K562 (cell line): ENCODE measurements around the gene RNF25. TPM values are rescaled to one million over a fixed set of nuclear protein-coding genes. Genes with fewer than 3 reads are reported as not detected.

Experiments
- BCOR ChIP-seq: fragments of 450-650 bp; IDR thresholded peaks from 2 replicates; pipeline ENCODE4 v1.6.1; 2016
- GABPB1 ChIP-seq: sonication (generic); formaldehyde crosslinking; IDR thresholded peaks from 2 replicates; pipeline ENCODE4 v1.8.0; 2022; ENCODE audit warnings: mild to moderate bottlenecking, missing genetic modification reagents
- HNRNPL ChIP-seq: fragments of 200-400 bp; formaldehyde crosslinking; IDR thresholded peaks from 2 replicates; pipeline ENCODE4 v1.6.1; 2017; ENCODE audit warnings: low read depth, mild to moderate bottlenecking, low read length
- LCOR ChIP-seq: sonication (generic); formaldehyde crosslinking; IDR thresholded peaks from 2 replicates; pipeline ENCODE4 v1.8.0; 2022; ENCODE audit warnings: mild to moderate bottlenecking, missing genetic modification reagents
- MAFG ChIP-seq: fragments of 450-650 bp; conservative IDR thresholded peaks from 2 replicates; pipeline ENCODE4 v1.6.1; 2016; ENCODE audit warnings: missing genetic modification characterization, missing compliant biosample characterization
- NR3C1 ChIP-seq: sonication (generic); formaldehyde crosslinking; IDR thresholded peaks from 2 replicates; pipeline ENCODE4 v1.8.1; 2022; ENCODE audit warnings: missing genetic modification reagents
- PHF8 ChIP-seq: fragments of 200-600 bp; sonication (generic); IDR thresholded peaks from 2 replicates; pipeline ENCODE4 v1.6.1; 2012; ENCODE audit warnings: mixed run types, mild to moderate bottlenecking, inconsistent platforms, low read length, moderate library complexity, borderline replicate concordance
- SMARCC2 ChIP-seq: fragments of 450-650 bp; IDR thresholded peaks from 2 replicates; pipeline ENCODE4 v1.6.1; 2017; ENCODE audit warnings: antibody characterized with exemption, moderate library complexity, mild to moderate bottlenecking, low read depth
- SMARCE1 ChIP-seq: fragments of 450-650 bp; IDR thresholded peaks from 2 replicates; pipeline ENCODE4 v1.7.1; 2016; ENCODE audit warnings: mild to moderate bottlenecking
- TAF7 ChIP-seq: fragments of 450-650 bp; IDR thresholded peaks from 2 replicates; pipeline ENCODE4 v1.6.1; 2016; ENCODE audit warnings: missing genetic modification characterization, missing compliant biosample characterization
- XRCC3 ChIP-seq: fragments of 450-650 bp; IDR thresholded peaks from 2 replicates; pipeline ENCODE4 v1.6.1; 2017; ENCODE audit warnings: mild to moderate bottlenecking, moderate library complexity
- ZFP30 ChIP-seq: fragments of 250-450 bp; sonication (Bioruptor Pico); IDR thresholded peaks from 2 replicates; pipeline ENCODE4 v1.8.0; 2022; ENCODE audit warnings: moderate library complexity, mild to moderate bottlenecking, inconsistent platforms, borderline replicate concordance
- ZFX ChIP-seq: sonication (generic); formaldehyde crosslinking; IDR thresholded peaks from 2 replicates; pipeline ENCODE4 v1.8.0; 2022; ENCODE audit warnings: mild to moderate bottlenecking, missing genetic modification reagents, moderate library complexity
- ZKSCAN1 ChIP-seq: fragments of 150-350 bp; IDR thresholded peaks from 2 replicates; pipeline ENCODE4 v1.6.1; 2016; ENCODE audit warnings: low read depth, low read length
- ZNF140 ChIP-seq: fragments of 250-450 bp; sonication (Bioruptor Pico); IDR thresholded peaks from 2 replicates; pipeline ENCODE4 v1.8.0; 2021; ENCODE audit warnings: moderate library complexity, mild to moderate bottlenecking, inconsistent platforms
- ZNF431 ChIP-seq: sonication (generic); formaldehyde crosslinking; IDR thresholded peaks from 2 replicates; pipeline ENCODE4 v1.8.0; 2022; ENCODE audit warnings: mild to moderate bottlenecking, missing genetic modification reagents
- polyA plus RNA-seq, 8 experiments: library from polyadenylated mRNA; depleted of rRNA in 4 of 8; stranded (reverse) in 5 of 8; unstranded in 3 of 8; fragments of >200 nt; fragmentation: Nextera tagmentation in 2 of 8; fragmentation: Illumina TruSeq in 1 of 8; extraction: Ambion mirVana in 2 of 8; extraction: Trizol in 1 of 8; gene quantifications; 2 replicates each; pipeline versions ENCODE4 v1.2.1 to v1.2.3, GENCODE V29; 2011 to 2014; ENCODE audit warnings: inconsistent platforms in 1 of 8, missing spikeins in 1 of 8
- total RNA-seq, 7 experiments: library from RNA; depleted of rRNA in 6 of 7; stranded (reverse); fragments of >200 nt in 6 of 7; fragmentation: Illumina TruSeq in 2 of 7; extraction: Trizol in 2 of 7; gene quantifications; 2 replicates each; pipeline versions ENCODE4 v1.2.1 to v1.2.3, GENCODE V29; 2011 to 2021; ENCODE audit warnings: low replicate concordance in 1 of 7
- TF ChIP-seq, protein P1 (sequence below), 2 experiments: fragments of 450-650 bp in 1 of 2; sonication (generic) in 1 of 2; formaldehyde crosslinking in 1 of 2; IDR thresholded peaks in 1 of 2; conservative IDR thresholded peaks in 1 of 2; 2 replicates each; pipeline versions ENCODE4 v1.6.1 to v1.8.1; 2016 to 2023; ENCODE audit warnings: mild to moderate bottlenecking in 2 of 2, moderate library complexity in 2 of 2, inconsistent platforms in 1 of 2, missing genetic modification reagents in 1 of 2
- TF ChIP-seq, protein P2 (sequence below): IDR thresholded peaks from 3 replicates; pipeline ENCODE4 v1.6.1; 2011; ENCODE audit warnings: borderline replicate concordance, mild to moderate bottlenecking, moderate library complexity; ENCODE audit not compliant: insufficient read length; ENCODE audit errors: extremely low read depth
- TF ChIP-seq, protein P3 (sequence below): fragments of 450-650 bp; IDR thresholded peaks from 2 replicates; pipeline ENCODE4 v1.7.0; 2016; ENCODE audit warnings: borderline replicate concordance
- TF ChIP-seq, protein P4 (sequence below): fragments of 450-650 bp; IDR thresholded peaks from 2 replicates; pipeline ENCODE4 v1.7.1; 2018; ENCODE audit warnings: mild to moderate bottlenecking, low read depth; ENCODE audit not compliant: partially characterized antibody

The RNF25 gene
- total and polyA plus RNA-seq, 9 of the 15 experiments (the other 6 are each of a cell fraction or from before 2014, with no cell fraction given), result 2.3 to 49.8 (median 20.5) TPM

DNA sequence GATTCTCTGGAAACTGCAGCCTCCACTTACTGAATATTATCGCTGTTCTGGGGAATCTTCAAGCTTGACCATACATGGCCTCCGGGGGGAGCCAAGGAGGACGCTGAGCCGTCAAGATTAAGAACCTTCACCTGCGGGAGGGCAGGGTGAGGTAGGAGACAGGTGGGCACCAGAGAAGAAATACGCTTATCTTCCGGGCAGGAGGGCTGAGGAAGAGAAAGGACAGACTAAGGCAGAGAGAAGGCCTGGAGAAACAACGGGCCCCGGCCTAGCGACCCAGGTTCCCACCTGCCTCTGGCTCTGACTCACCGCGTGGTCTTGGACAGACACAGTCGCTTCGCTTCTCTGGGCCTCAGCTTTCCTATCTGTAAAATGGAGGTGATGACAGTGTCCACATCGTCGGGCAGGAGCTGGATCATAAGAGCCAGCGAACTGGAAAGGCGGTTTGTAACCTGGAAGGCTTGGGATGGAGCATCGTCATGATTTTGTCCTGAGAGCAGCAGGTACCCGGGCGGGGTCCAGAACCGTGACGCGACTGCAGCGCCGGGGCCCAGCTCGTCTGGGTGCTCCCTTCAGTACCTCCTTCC, 13.0 kb downstream of the RNF25 start (continued):
- TF ChIP-seq, protein P1, sequence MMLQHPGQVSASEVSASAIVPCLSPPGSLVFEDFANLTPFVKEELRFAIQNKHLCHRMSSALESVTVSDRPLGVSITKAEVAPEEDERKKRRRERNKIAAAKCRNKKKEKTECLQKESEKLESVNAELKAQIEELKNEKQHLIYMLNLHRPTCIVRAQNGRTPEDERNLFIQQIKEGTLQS (IDR thresholded peaks at IDR 0.05), result 0 out of 2 replicates have a peak, but pooled peaks have one; percentile 20
- TF ChIP-seq, protein P1 (CRISPR knock-in tag; conservative IDR thresholded peaks at IDR 0.05), result no peak
- TF ChIP-seq ZFP30 (CRISPR knock-in tag) (no peak), PHF8 (no peak), HNRNPL (no peak), MAFG (tag) (no peak), TAF7 (tag) (no peak), SMARCC2 (no peak), XRCC3 (no peak), BCOR (peak; percentile 59), ZKSCAN1 (no peak), NR3C1 (no peak), ZFX (CRISPR knock-in tag) (peak; percentile 54), ZNF140 (no peak), LCOR (no peak), ZNF431 (0 out of 2 replicates have a peak, but pooled peaks have one; percentile 36), SMARCE1 (no peak), GABPB1 (CRISPR knock-in tag) (no peak)
- TF ChIP-seq, protein P2, sequence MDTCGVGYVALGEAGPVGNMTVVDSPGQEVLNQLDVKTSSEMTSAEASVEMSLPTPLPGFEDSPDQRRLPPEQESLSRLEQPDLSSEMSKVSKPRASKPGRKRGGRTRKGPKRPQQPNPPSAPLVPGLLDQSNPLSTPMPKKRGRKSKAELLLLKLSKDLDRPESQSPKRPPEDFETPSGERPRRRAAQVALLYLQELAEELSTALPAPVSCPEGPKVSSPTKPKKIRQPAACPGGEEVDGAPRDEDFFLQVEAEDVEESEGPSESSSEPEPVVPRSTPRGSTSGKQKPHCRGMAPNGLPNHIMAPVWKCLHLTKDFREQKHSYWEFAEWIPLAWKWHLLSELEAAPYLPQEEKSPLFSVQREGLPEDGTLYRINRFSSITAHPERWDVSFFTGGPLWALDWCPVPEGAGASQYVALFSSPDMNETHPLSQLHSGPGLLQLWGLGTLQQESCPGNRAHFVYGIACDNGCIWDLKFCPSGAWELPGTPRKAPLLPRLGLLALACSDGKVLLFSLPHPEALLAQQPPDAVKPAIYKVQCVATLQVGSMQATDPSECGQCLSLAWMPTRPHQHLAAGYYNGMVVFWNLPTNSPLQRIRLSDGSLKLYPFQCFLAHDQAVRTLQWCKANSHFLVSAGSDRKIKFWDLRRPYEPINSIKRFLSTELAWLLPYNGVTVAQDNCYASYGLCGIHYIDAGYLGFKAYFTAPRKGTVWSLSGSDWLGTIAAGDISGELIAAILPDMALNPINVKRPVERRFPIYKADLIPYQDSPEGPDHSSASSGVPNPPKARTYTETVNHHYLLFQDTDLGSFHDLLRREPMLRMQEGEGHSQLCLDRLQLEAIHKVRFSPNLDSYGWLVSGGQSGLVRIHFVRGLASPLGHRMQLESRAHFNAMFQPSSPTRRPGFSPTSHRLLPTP, result no peak
- TF ChIP-seq, protein P3, sequence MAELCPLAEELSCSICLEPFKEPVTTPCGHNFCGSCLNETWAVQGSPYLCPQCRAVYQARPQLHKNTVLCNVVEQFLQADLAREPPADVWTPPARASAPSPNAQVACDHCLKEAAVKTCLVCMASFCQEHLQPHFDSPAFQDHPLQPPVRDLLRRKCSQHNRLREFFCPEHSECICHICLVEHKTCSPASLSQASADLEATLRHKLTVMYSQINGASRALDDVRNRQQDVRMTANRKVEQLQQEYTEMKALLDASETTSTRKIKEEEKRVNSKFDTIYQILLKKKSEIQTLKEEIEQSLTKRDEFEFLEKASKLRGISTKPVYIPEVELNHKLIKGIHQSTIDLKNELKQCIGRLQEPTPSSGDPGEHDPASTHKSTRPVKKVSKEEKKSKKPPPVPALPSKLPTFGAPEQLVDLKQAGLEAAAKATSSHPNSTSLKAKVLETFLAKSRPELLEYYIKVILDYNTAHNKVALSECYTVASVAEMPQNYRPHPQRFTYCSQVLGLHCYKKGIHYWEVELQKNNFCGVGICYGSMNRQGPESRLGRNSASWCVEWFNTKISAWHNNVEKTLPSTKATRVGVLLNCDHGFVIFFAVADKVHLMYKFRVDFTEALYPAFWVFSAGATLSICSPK, result no peak
- TF ChIP-seq, protein P4, sequence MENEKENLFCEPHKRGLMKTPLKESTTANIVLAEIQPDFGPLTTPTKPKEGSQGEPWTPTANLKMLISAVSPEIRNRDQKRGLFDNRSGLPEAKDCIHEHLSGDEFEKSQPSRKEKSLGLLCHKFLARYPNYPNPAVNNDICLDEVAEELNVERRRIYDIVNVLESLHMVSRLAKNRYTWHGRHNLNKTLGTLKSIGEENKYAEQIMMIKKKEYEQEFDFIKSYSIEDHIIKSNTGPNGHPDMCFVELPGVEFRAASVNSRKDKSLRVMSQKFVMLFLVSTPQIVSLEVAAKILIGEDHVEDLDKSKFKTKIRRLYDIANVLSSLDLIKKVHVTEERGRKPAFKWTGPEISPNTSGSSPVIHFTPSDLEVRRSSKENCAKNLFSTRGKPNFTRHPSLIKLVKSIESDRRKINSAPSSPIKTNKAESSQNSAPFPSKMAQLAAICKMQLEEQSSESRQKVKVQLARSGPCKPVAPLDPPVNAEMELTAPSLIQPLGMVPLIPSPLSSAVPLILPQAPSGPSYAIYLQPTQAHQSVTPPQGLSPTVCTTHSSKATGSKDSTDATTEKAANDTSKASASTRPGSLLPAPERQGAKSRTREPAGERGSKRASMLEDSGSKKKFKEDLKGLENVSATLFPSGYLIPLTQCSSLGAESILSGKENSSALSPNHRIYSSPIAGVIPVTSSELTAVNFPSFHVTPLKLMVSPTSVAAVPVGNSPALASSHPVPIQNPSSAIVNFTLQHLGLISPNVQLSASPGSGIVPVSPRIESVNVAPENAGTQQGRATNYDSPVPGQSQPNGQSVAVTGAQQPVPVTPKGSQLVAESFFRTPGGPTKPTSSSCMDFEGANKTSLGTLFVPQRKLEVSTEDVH, result no peak
